ENCODE measurements around the gene RALGAPB. TPM values are rescaled to one million over a fixed set of nuclear protein-coding genes. Genes with fewer than 3 reads are reported as not detected.

The RALGAPB gene
- total RNA-seq, 1 experiment from 2014 or later = 30.4 TPM

GRCh38 chr20:38547288-38548085, 74.8 kb downstream of the RALGAPB start:
- Histone ChIP-seq H3K36me3 (ENCODE audit: low read depth, low read length) (peaks cover 30% of the 10 kb centered on the region), H3K79me2 (ENCODE audit: low read length) (no peaks in the 10 kb centered on the region), H3K4me3 (ENCODE audit: low read length) (no peak overlapping the region), H3K4me1 (ENCODE audit: insufficient read depth, low read length) (peaks cover 13% of the 10 kb centered on the region), H3K9ac (ENCODE audit: low read length) (no peak overlapping the region), H3F3A (ENCODE audit: low read length, unreplicated experiment) (no peaks in the 10 kb centered on the region), H3K4me2 (ENCODE audit: low read length) (no peak overlapping the region), H3K27ac (ENCODE audit: low read length) (no peak overlapping the region), H3K9me2 (replicated peaks; ENCODE audit: low read length) (no peaks in the 10 kb centered on the region), H2AFZ (ENCODE audit: low read length) (no peak overlapping the region), H4K20me1 (ENCODE audit: low read length) (peaks cover 8% of the 10 kb centered on the region; the same call in 1 of the 2 replicates), H3K9me3 (ENCODE audit: low read length) (no peaks in the 10 kb centered on the region), H3K27me3 (ENCODE audit: low read length) (no peaks in the 10 kb centered on the region)
- TF ChIP-seq EZH2 (IDR thresholded peaks at IDR 0.05; ENCODE audit: low read length, unreplicated experiment) (no peak), EZH2phosphoT487 (IDR thresholded peaks at IDR 0.05; ENCODE audit: borderline replicate concordance, low read length) (no peak), CTCF (conservative IDR thresholded peaks at IDR 0.05; ENCODE audit: low read depth, low read length) (no peak)
- CTCF ChIA-PET = interaction anchor here (0.7 kb wide), 1 partner anchor 160 kb away, joined by 3 read pairs; no protein-coding TSS in a partner anchor
- BruUV-seq (replicated peaks) = no TSS peak
- POLR2A ChIA-PET (ENCODE audit: unreplicated experiment) = interaction anchor here (0.6 kb wide), 1 partner anchor 112 kb away, joined by 3 read pairs; the partner anchor contains the start of gene SNHG17
- ATAC-seq (peak; percentile 97), DNase-seq (peak; percentile 62)
- intact Hi-C loops (cut with micrococcal nuclease) = no loop called here

- Histone ChIP-seq H4K20me1 (ENCODE audit: low read length) (peaks cover 8% of the 10 kb centered on the region; the same call in 1 of the 2 replicates), H3K9ac (ENCODE audit: low read length) (no peak overlapping the region), H3K79me2 (ENCODE audit: low read length) (no peaks in the 10 kb centered on the region), H3K36me3 (ENCODE audit: low read depth, low read length) (peaks cover 35% of the 10 kb centered on the region), H3K27me3 (ENCODE audit: low read length) (no peaks in the 10 kb centered on the region), H3K4me3 (ENCODE audit: low read length) (no peak overlapping the region), H3K9me3 (ENCODE audit: low read length) (no peaks in the 10 kb centered on the region), H3K27ac (ENCODE audit: low read length) (no peak overlapping the region), H3K9me2 (replicated peaks; ENCODE audit: low read length) (no peaks in the 10 kb centered on the region), H3F3A (ENCODE audit: low read length, unreplicated experiment) (no peaks in the 10 kb centered on the region), H3K4me1 (ENCODE audit: insufficient read depth, low read length) (peaks cover 13% of the 10 kb centered on the region), H3K4me2 (ENCODE audit: low read length) (no peak overlapping the region), H2AFZ (ENCODE audit: low read length) (no peak overlapping the region)
- ChIA-PET POLR2A (ENCODE audit: unreplicated experiment) (no interaction called here), CTCF (no interaction called here)
- TF ChIP-seq CTCF (conservative IDR thresholded peaks at IDR 0.05; ENCODE audit: low read depth, low read length) = no peak
- no peak for TF ChIP-seq EZH2 (IDR thresholded peaks at IDR 0.05; ENCODE audit: low read length, unreplicated experiment)
- TF ChIP-seq EZH2phosphoT487 (IDR thresholded peaks at IDR 0.05; ENCODE audit: borderline replicate concordance, low read length) = no peak
- BruUV-seq (replicated peaks) = no TSS peak
- ATAC-seq (no peak), DNase-seq (no peak)
- intact Hi-C loops (cut with micrococcal nuclease) = no loop called here
These were observed 75.9 kb downstream of the RALGAPB start for GRCh38 chr20:38548356-38549083.
